HG02981 (cell line): ENCODE data around the gene ATP4B.

Experiments
- ATAC-seq: cut with Tn5 transposase; IDR thresholded peaks from one replicate; pipeline ENCODE4 v1.9.1; 2021; ENCODE audit warnings: mild to moderate bottlenecking, moderate library complexity; ENCODE audit not compliant: unreplicated experiment

The ATP4B gene

DNA sequence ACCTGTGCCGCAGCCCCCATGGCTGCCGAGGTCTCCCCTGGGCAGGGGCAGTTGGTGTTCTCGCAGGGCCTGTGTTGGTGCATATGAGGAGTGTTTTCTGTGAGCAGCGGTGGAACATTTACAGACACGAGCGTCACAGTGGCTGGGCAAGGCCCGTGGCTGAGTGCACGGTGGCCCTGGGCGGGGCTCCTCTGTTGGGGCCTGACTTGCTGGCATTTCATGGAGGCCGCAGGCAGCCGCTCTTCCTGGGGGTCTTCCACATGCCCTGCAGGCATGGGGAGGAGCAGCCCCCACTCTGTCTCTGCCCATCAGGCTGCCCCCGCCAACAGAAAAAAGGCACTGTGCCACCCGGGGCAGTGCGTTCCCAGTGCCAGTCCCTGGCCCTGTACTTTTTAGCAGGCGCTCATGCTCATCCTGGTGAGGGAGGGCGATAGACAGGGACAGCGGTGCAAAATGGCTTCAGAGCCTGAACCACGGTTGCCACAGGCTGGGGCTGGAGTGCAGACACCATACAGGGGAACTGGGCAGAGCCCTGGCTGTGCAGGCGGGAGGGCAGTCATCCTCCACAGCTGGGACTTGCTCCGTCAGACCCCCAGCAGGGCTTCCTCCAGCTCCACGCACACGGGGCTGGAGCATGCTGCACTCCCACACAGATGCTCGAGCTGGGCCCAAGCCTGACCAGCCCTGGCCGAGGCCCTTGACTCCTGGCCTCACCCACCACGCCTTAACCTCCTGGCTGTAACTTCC is 49.9 kb downstream of the ATP4B start:
- ATAC-seq = no peak

DNA sequence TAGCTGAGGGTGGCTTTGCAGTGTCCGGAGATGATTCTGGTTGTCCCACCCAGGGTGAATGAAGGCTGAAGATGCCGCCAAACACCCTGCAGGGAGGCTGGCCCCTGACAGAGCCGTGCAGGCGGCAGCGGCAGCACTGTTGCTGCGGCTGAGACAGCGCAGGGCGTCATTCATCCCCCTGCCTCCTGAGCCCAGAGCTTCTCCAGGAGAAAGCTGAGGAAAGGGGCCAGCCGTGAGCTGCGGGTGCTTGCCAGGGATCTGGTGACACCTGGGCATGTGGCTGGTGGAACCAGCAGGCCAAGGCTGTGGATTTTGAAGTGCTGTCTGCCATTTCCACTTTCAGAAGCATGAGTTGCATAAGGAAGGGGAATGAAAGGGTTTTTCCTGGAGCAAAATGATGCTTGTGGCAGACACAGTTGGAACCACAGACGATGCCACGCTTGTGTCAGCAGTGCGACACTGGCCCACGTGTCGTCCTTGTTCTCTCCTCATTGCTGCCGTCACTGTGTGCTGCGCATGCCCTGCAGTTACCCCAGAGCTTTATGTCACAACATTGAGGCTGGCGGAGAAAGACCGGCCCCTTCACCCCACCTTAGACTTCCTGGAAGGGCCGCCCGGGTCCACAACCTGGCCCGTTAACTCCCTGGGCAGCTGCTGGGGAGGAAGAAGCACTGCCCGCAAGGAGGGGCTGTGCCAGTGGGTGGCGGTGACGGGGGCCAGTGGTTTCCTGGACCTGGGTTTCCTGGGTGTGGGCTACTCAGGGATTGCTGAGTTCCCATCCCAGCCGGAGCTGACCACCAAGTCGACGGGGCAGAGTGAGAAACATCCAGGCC is 50.7 kb downstream of the ATP4B start:
- no peak for ATAC-seq

DNA sequence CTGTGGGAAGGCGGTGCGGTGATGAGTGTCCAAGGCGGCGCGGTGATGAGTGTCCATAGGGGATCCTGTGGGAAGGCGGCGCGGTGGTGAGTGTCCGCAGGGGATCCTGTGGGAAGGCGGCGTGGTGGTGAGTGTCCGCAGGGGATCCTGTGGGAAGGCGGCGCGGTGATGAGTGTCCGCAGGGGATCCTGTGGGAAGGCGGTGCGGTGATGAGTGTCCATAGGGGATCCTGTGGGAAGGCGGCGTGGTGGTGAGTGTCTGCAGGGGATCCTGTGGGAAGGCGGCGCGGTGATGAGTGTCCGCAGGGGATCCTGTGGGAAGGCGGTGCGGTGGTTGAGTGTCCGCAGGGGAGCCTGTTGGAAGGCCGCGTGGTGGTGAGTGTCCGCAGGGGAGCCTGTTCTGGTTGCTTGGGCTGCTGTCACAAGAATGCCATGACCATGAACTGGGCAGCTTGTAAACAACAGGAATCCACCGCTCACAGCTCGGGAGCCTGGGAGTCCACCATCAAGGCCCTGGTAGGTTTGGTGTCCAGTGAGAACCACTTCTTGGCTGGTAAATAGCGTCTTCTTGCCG is 52.0 kb downstream of the ATP4B start:
- no peak for ATAC-seq

DNA sequence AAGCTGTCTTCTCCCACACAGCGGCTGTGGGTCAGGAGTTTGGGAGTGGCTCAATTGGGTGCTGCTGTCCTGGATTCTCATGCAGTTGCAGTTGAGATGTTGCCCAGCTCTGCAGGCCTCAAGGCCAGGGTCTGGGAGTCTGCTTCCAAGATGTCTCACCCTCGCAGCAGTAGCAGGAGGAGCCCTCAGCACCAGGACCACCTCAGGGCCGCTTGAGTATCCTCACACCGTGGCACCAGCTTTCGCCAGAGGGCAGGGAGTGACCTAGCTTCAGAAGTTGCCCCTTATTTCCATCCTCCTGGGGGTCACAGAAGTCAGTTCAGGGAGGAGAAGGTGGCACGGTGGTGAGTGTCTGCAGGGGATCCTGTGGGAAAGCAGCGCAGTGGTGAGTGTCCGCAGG is 52.5 kb downstream of the ATP4B start:
- no peak for ATAC-seq

DNA sequence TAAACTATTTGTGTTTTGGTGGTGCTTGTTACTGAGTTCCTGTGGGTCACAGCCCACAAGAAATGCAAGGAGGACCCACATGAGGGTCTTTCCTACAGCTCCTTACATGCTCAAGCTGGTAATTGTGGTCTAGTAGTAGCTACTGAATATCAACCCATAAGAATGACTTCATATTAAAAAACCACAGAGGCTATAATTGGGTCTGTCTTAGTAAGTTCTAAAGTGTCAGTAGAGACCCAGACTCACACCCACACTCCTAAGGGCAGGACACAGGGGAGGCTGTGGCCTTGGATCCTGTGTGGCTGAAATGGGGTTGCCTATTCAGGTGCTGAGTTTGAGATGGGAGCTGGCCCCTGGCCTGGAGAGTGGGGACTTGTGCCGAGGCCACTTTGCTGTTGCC is 53.8 kb downstream of the ATP4B start:
- no peak for ATAC-seq

DNA sequence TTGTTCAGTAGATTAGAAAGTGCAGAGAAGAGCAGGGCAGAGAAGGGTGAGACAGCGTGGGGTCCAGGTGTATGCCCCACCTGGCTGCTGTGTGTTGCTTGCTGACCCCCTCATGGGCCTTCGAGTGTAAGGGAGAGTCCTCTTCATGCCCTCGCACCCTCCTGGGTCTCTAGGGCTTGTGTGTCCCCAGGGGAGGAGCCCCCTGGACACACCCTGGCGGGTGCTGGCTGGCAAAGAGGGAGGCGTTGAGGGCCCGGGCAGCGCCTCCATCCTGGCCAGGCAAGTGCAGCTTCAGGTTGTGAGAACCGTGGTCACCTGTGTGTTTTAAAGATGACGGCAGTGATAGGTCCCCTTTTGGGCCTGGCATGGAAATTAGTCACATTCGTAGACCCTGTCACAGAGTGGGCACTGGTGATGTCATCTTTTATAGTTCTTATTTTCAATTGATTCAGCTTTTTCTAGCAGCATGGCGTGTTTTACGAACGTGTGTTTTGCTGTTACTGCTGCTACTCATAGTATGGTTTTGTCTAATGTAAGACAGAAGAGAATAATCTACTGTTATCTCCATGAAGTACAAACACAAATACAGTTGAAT is 54.8 kb downstream of the ATP4B start:
- no peak for ATAC-seq

DNA sequence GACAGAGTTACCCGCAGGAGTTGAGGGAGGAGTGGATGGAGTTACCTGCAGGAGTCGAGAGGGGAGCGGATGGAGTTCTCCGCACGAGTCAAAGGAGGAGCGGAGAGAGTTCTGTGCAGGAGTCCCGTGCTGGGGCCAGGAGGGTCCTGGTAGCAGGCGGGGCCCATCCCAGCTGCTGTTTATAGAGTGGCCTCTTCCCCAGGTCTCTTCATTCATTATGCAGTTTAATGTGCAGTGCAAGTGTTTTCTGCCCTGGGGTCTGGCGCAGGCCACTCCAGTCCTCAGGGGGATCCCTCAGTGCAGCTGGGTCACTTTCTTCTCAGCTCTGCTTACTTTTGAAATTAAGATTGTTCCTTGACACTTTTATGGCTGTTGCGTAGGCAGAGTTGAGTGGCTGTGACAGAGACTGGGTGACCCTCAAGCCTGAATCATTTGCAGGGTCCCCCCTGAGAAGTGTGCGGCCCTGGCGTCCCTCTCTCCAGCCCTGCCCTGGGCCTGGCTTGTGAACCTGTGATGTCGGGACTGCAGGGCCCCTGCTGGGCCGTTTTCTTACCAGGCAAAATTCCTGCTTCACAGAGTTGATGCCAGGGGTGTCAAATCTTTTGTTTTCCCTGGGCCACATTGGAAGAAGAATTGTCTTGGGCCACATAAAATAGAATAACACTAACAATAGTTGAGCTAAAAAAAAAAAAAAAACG is 55.6 kb downstream of the ATP4B start:
- no peak for ATAC-seq

DNA sequence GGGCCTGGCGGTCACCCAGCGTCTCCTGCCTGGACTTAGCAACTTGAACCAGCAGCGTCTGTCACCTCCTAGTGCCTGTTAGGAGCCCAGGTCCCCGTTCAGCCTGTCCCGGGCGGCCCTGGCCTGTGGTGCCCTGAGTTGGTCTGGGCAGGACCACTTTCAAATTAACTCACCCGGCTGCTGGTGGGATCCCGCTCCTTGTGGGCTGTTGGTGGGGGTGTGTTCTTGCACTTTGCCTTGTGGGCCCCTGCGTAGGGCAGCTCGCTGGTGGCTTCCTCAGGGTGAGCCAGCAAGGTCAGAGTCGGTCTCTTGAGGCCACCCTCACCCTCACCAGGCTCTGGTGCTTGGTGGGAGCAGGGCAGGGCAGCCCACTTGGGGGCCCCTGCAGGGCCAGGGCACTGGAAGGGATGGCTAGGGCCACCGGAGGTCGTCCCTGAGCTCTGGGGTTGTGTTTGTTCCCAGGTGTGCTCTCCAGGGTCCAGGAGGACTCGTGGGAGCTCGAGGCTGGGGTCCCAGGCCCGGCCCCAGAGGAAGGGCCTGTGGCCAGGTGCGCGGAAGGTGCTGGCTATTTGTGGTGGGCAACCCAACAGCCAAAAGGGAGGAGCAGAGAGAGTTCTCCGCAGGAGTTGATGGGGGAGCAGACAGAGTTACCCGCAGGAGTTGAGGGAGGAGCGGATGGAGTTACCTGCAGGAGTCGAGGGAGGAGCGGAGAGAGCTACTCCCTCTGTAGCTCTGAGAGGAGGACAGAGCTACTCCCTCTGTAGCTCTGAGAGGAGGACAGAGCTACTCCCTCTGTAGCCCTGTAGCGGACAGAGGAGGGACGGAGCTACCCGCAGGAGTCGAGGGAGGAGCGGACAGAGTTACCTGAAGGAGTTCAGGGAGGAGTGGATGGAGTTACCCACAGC is 56.6 kb downstream of the ATP4B start:
- ATAC-seq = no peak

DNA sequence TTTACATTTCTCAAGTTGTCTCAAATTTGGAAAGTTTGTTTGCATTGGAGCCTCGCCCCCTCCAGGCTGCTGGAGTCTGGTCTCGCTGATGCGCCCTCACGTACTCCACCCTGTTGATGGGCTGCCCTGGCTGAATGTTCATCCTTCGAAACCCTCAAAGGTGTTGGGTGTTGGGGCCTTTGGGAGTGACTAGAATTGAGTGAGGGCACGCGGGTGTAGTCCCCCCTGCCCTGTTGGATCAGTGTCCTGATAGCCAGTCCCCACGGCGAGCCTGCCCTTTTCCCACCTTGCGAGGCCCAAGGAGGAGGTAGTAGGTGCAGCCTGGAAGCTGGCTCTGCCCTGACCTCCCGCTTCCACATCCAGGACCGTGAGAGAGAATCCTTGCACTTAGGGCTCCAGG is 58.6 kb downstream of the ATP4B start:
- no peak for ATAC-seq
